ENCODE data around the gene POLN. TPM values are rescaled to one million over a fixed set of nuclear protein-coding genes. Genes with fewer than 3 reads are reported as not detected.

The POLN gene
- polyA plus RNA-seq, 5 donors, result 3.0 to 4.6 (median 3.7) TPM

- DNase-seq, result no peak
Observed at GRCh38 chr4:2263926-2264321, 22.0 kb upstream of the POLN start.

GRCh38 chr4:2262944-2263250, 21.0 kb upstream of the POLN start:
- no peak for DNase-seq

GRCh38 chr4:2262145-2262943, 20.4 kb upstream of the POLN start:
- DNase-seq, result peak; percentile 100

GRCh38 chr4:2261853-2262144, 19.9 kb upstream of the POLN start, which contains the start of gene MXD4:
MXD4 (minus strand) TSS chr4:2262109; CDS start chr4:2261980, 129 bp downstream.
- no peak for DNase-seq

- DNase-seq, result no peak
Observed at GRCh38 chr4:2261110-2261852, 19.4 kb upstream of the POLN start.

- DNase-seq, result no peak
Observed at GRCh38 chr4:2260344-2261109, 18.6 kb upstream of the POLN start.

GRCh38 chr4:2259541-2260343, 17.8 kb upstream of the POLN start:
- DNase-seq, result no peak

- no peak for DNase-seq
Observed at GRCh38 chr4:2259036-2259540, 17.2 kb upstream of the POLN start.

GRCh38 chr4:2258091-2259035, 16.4 kb upstream of the POLN start:
- no peak for DNase-seq

- DNase-seq, result no peak
Observed at GRCh38 chr4:2257361-2258081, 15.6 kb upstream of the POLN start.

GRCh38 chr4:2256781-2257191, 14.9 kb upstream of the POLN start:
- DNase-seq, result no peak

GRCh38 chr4:2256156-2256731, 14.3 kb upstream of the POLN start:
- DNase-seq, result no peak

GRCh38 chr4:2255501-2256155, 13.7 kb upstream of the POLN start:
- peak; percentile 20 to 27 for DNase-seq

GRCh38 chr4:2254665-2255500, 13.0 kb upstream of the POLN start:
- no peak for DNase-seq

- no peak for DNase-seq
Observed at GRCh38 chr4:2253160-2254084, 11.5 kb upstream of the POLN start.

GRCh38 chr4:2252530-2253091, 10.7 kb upstream of the POLN start:
- DNase-seq, result no peak

Measured in right lung (tissue), 5 donors.